ENCODE measurements around the gene TTLL9.

Gene TTLL9

DNA sequence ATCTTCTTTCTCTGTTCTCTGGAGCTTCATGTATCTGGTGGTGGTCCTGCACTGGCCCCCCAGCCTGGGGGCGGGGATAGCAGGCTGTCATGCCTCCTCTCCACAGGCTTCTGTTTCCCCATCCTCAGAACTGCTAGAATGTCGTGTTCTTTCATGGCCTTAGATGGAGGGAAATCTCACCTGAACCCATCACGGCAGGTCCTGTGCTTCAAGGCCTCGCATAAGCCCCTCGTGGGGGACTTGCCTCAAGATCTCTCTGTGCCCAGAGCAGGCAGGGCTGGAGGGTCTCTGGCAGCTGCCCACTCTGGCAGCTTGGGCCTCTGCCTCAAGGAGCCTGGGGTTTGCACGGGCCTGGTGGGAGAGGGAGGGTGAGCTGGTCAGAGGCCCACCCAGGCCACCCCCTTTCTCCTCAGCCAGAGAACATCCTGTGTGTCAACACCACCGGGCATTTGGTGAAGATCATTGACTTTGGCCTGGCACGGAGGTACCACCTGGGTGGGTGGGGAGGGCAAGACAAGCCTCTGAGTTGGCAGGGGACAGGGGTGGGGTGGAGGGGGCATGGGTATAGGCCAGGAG is 39.9 kb upstream of the TTLL9 start:
- Histone ChIP-seq H3K36me3 (ENCODE audit: insufficient read depth, low read length) (no peaks in the 10 kb centered on the region), H3K4me3 (ENCODE audit: low read length) (no peak overlapping the region), H3K27ac (ENCODE audit: low read depth, low read length) (no peak overlapping the region), H3K27me3 (ENCODE audit: insufficient read depth, low read length) (no peaks in the 10 kb centered on the region), H3K9me3 (ENCODE audit: insufficient read depth, low read depth, low read length) (no peaks in the 10 kb centered on the region), H3K9ac (ENCODE audit: low read depth, low read length) (no peak overlapping the region), H3K4me1 (ENCODE audit: insufficient read depth, low read length) (0 out of 2 replicates have a peak, but pooled peaks cover 4% of the 10 kb centered on the region)
- WGBS: 92% methylated on average over 7 of the region's 8 CpGs

DNA sequence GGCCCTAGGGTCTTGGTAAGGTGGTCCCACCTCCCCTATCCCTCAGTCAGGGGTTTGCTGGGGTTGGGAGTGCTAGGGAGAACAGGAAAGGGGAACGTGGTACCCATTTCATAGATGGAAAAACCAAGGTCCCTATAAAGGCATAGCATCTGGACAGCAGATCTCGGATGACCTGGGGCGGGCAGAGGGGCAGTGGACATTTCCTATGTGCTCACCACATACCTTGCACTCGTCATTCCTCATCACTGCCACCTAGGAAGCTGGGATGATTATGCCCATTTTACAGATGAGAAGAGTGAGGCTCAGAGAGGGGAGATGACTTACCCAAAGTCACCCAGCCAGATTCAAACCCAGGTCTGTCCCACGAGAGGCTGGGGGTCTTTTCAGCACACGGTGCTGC is 39.2 kb upstream of the TTLL9 start:
- WGBS: 88% methylated on average over 6 of the region's 6 CpGs
- no peak overlapping the region for H3K27ac ChIP-seq (ENCODE audit: low read depth, low read length)
- no peak overlapping the region for H3K9ac ChIP-seq (ENCODE audit: low read depth, low read length)
- H3K27me3 ChIP-seq (ENCODE audit: insufficient read depth, low read length): no peaks in the 10 kb centered on the region
- no peaks in the 10 kb centered on the region for H3K36me3 ChIP-seq (ENCODE audit: insufficient read depth, low read length)
- no peaks in the 10 kb centered on the region for H3K9me3 ChIP-seq (ENCODE audit: insufficient read depth, low read depth, low read length)
- H3K4me3 ChIP-seq (ENCODE audit: low read length): no peak overlapping the region
- peaks cover 4% of the 10 kb centered on the region; the same call in 1 of the 2 replicates for H3K4me1 ChIP-seq (ENCODE audit: insufficient read depth, low read length)

DNA sequence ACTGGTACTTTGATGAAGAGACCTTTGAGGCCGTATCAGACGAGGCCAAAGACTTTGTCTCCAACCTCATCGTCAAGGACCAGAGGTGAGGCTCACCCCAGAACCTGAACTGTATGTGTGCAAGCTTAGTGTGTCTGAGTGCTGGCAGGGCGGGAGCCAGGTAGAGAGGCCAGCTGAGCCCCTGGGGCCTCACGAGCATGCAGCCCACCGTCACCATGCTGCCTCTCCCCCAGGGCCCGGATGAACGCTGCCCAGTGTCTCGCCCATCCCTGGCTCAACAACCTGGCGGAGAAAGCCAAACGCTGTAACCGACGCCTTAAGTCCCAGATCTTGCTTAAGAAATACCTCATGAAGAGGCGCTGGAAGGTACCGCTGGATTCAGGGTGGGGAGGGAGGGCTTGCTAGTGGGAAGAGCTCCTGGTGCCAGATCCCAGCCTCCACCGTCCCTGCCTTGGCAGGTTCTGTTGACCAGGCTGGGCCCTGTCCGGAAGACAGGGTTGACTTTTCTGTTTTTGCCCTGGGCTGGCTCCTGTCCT is 38.6 kb upstream of the TTLL9 start:
- H3K27me3 ChIP-seq (ENCODE audit: insufficient read depth, low read length): no peaks in the 10 kb centered on the region
- no peak overlapping the region for H3K27ac ChIP-seq (ENCODE audit: low read depth, low read length)
- whole genome bisulfite sequencing: 95% methylated on average over 17 of the region's 17 CpGs
- H3K4me3 ChIP-seq (ENCODE audit: low read length): no peak overlapping the region
- no peaks in the 10 kb centered on the region for H3K36me3 ChIP-seq (ENCODE audit: insufficient read depth, low read length)
- no peaks in the 10 kb centered on the region for H3K9me3 ChIP-seq (ENCODE audit: insufficient read depth, low read depth, low read length)
- peaks cover 6% of the 10 kb centered on the region; the same call in 1 of the 2 replicates for H3K4me1 ChIP-seq (ENCODE audit: insufficient read depth, low read length)
- no peak overlapping the region for H3K9ac ChIP-seq (ENCODE audit: low read depth, low read length)

DNA sequence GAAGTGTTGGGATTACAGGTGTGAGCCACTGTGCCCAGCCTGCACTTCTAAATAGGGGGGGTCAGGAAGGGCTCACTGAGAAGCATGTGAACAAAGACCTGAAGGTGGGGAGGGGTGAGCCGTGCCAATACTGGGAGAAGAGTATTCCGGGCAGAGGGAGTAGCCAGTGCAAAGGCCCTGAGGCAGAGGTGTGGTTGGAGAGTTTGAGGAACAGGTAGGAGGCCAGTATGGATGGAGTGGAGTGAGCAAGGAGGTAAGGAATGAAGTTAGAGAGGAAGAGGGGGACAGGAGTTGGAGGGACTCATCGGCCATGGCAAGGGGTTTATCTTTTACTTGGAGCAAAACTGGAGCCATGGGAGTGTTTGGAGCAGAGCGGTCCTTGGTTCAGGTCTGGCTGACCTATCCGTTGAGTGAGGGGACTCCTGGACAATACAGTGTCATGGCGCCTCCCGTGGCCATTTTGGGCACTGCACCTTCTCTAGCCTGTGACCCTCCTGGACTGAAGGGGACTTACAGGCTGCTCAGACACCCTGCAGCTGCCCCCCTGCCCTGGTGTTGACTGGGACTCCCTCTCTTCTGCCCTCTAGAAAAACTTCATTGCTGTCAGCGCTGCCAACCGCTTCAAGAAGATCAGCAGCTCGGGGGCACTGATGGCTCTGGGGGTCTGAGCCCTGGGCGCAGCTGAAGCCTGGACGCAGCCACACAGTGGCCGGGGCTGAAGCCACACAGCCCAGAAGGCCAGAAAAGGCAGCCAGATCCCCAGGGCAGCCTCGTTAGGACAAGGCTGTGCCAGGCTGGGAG is 37.1 kb upstream of the TTLL9 start:
- no peaks in the 10 kb centered on the region for H3K36me3 ChIP-seq (ENCODE audit: insufficient read depth, low read length)
- H3K4me1 ChIP-seq (ENCODE audit: insufficient read depth, low read length): peaks cover 19% of the 10 kb centered on the region; the same call in 1 of the 2 replicates
- no peak overlapping the region for H3K4me3 ChIP-seq (ENCODE audit: low read length)
- H3K27me3 ChIP-seq (ENCODE audit: insufficient read depth, low read length): no peaks in the 10 kb centered on the region
- 64% methylated on average over 14 of the region's 14 CpGs for WGBS
- H3K9ac ChIP-seq (ENCODE audit: low read depth, low read length): no peak overlapping the region
- H3K27ac ChIP-seq (ENCODE audit: low read depth, low read length): no peak overlapping the region
- no peaks in the 10 kb centered on the region for H3K9me3 ChIP-seq (ENCODE audit: insufficient read depth, low read depth, low read length)

DNA sequence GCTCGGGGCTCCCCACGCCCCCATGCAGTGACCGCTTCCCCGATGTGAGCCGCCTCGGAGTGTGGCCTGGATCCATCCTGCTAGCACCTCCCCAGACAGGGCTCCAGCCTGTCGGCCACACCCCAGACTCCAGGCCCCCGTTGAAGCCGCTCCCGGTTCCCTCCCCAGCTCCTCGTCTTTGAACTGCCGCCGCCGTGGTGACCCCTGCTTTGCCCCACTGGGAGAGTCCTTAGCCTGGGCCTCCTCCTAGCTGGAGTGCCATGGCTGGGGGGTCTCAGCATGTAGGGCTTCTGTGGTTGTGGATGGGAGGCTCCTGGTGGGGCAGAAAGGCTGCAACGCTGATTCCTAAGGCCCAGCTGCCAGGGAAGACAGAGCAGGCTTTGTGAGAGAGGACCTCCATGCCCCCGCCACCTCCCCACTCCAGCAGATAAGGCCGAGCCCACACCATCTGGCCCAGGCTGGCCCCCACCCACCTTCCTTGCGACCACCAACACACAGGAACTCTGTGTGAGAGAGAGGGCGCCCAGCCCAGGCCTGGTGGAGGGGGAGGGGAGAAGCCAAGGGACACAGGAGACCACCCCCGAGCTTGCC is 36.4 kb upstream of the TTLL9 start:
- Histone ChIP-seq H3K27me3 (ENCODE audit: insufficient read depth, low read length) (no peaks in the 10 kb centered on the region), H3K27ac (ENCODE audit: low read depth, low read length) (no peak overlapping the region), H3K9me3 (ENCODE audit: insufficient read depth, low read depth, low read length) (no peaks in the 10 kb centered on the region), H3K4me3 (ENCODE audit: low read length) (no peak overlapping the region), H3K9ac (ENCODE audit: low read depth, low read length) (no peak overlapping the region), H3K4me1 (ENCODE audit: insufficient read depth, low read length) (peaks cover 19% of the 10 kb centered on the region; the same call in 1 of the 2 replicates), H3K36me3 (ENCODE audit: insufficient read depth, low read length) (no peaks in the 10 kb centered on the region)
- 90% methylated on average over 18 of the region's 20 CpGs for WGBS

DNA sequence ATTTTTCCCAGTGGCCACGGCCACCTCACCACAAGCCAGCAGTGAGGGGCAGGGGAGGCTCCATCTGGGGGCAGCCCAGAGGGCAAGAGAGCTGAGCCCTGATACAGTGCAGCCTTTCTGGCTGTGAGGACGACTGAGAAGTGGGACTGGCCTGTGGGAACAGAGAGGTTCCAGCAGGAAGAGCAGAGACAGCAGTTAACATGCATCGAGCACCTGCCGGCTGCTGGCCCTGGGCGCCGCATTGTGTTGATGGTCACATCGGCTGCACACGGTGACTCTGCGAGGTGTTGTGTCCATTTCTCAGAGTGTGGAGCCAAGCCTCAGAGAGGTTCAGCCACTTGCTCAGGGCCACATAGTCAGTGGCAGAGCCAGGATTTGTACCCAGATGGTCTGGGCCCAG is 34.9 kb upstream of the TTLL9 start:
- Histone ChIP-seq H3K27ac (ENCODE audit: low read depth, low read length) (no peak overlapping the region), H3K4me3 (ENCODE audit: low read length) (no peak overlapping the region)
- WGBS: 88% methylated on average over 9 of the region's 9 CpGs

DNA sequence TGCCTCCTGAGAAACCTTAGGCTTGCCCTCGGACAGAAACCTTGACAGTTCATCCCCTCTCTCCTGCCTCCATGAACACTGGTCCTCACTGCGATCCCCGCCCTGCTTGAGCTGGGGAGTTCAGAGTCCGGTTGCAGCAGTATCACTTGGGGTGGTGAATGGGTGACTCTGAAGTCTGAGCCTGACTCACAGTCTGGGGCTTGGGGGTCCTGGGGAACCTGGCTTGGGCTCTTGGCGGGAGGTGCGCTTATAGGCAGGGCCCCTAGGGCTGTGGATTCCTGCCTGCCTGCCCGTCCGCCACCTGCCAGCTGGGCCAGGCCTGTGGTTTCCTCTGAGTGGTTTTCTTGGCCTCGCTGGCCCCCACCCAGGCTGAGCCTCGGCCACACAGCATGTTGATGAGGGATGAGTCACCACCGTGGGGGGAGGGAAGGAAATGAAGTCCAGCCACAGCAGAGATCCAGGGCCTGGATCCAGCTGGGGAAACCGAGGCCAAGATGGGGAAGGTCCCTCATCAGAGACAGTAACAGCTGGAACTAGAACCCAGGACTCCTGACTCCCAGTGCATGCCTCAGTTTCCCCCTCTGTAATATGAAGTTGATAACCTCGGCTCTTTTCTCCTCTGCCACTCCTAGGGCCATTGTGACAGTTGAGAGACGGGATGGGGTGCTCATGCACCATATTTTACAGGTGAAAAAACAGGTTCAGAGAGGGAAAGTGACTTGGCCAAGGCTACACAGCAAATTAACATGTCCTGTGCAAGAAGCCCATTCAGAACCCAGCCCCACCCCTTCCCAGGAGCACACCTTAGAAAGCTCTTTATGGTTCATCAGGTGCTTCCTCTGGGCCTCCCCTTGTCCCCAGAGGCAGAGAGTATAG is 34.2 kb upstream of the TTLL9 start:
- no peaks in the 10 kb centered on the region for H3K36me3 ChIP-seq (ENCODE audit: insufficient read depth, low read length)
- no peaks in the 10 kb centered on the region for H3K9me3 ChIP-seq (ENCODE audit: insufficient read depth, low read depth, low read length)
- peaks cover 19% of the 10 kb centered on the region; the same call in 1 of the 2 replicates for H3K4me1 ChIP-seq (ENCODE audit: insufficient read depth, low read length)
- H3K9ac ChIP-seq (ENCODE audit: low read depth, low read length): no peak overlapping the region
- WGBS: 72% methylated on average over 14 of the region's 14 CpGs
- no peak overlapping the region for H3K27ac ChIP-seq (ENCODE audit: low read depth, low read length)
- H3K4me3 ChIP-seq (ENCODE audit: low read length): no peak overlapping the region
- H3K27me3 ChIP-seq (ENCODE audit: insufficient read depth, low read length): no peaks in the 10 kb centered on the region

More for the DNA sequence above, 34.9 kb upstream of the TTLL9 start:
- Histone ChIP-seq H3K9me3 (ENCODE audit: insufficient read depth, low read depth, low read length) (no peaks in the 10 kb centered on the region), H3K4me1 (ENCODE audit: insufficient read depth, low read length) (peaks cover 19% of the 10 kb centered on the region; the same call in 1 of the 2 replicates), H3K9ac (ENCODE audit: low read depth, low read length) (no peak overlapping the region), H3K36me3 (ENCODE audit: insufficient read depth, low read length) (no peaks in the 10 kb centered on the region), H3K27me3 (ENCODE audit: insufficient read depth, low read length) (no peaks in the 10 kb centered on the region)

DNA sequence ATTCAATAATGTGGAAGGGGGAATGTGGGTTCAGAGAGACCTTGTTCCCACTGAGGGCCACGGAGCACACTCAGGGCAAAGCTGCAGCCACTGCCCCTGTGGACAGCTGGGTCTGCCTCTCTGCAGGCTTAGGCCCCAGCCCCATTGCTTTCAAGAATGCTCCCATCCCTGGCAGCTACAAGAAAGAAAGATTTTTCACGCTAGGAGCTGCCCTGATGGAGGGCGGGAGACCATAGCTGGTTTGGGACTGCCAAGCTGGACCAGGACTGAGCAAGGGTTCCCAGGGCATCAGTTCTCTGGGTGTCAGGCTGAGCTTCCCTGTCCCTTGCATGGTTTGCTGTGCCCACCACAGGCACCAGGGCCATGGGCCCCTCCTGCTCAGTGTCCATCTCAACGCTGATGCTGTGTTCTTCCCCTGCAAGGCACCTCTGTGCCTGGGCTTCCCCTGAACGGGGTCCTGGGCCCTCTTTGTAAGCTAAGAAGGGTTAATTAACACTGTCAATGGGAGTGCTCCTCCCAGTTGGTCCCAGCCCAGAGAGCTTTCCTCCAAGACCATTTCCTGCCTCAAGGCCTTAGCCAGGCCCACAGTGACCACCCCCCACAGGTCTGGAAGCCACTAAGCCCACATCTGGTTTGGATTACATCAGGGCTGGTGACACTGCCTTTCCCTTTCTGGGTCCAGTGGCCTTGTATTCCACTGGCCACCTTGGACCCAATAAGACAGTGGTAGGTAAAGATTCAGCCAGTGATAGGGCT is 33.4 kb upstream of the TTLL9 start:
- Histone ChIP-seq H3K27ac (ENCODE audit: low read depth, low read length) (no peak overlapping the region), H3K27me3 (ENCODE audit: insufficient read depth, low read length) (no peaks in the 10 kb centered on the region), H3K4me3 (ENCODE audit: low read length) (no peak overlapping the region), H3K9me3 (ENCODE audit: insufficient read depth, low read depth, low read length) (no peaks in the 10 kb centered on the region), H3K36me3 (ENCODE audit: insufficient read depth, low read length) (no peaks in the 10 kb centered on the region), H3K9ac (ENCODE audit: low read depth, low read length) (no peak overlapping the region), H3K4me1 (ENCODE audit: insufficient read depth, low read length) (peaks cover 19% of the 10 kb centered on the region; the same call in 1 of the 2 replicates)
- WGBS: 74% methylated on average over 5 of the region's 5 CpGs

DNA sequence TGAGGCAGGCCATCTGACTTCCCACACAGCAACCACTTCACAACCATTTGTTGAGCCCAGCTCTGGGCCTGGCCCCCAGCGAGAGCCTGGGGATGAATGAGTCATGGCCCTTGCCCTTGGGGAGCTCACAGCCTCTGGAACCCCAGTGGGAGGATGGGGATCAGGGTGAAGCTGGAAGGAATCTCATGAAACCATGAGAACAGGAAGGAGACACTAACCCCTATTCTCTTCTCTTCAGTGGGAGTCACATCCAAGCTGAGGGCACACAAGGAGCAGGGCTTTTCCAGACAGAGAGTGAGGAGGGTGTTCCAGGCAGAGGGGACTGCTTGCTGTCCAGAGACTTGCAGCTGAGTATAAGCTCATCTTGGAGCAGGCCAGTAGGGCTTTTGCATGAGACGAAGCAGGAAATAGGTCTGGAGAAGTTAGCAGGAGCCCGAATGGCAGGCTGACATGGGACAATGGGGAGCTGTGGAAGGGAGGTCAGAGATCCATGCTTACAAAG is 32.5 kb upstream of the TTLL9 start:
- H3K4me1 ChIP-seq (ENCODE audit: insufficient read depth, low read length): peaks cover 27% of the 10 kb centered on the region
- no peak overlapping the region for H3K9ac ChIP-seq (ENCODE audit: low read depth, low read length)
- no peak overlapping the region for H3K4me3 ChIP-seq (ENCODE audit: low read length)
- no peaks in the 10 kb centered on the region for H3K27me3 ChIP-seq (ENCODE audit: insufficient read depth, low read length)
- no peaks in the 10 kb centered on the region for H3K9me3 ChIP-seq (ENCODE audit: insufficient read depth, low read depth, low read length)
- 68% methylated on average over 3 of the region's 3 CpGs for WGBS
- H3K27ac ChIP-seq (ENCODE audit: low read depth, low read length): no peak overlapping the region
- H3K36me3 ChIP-seq (ENCODE audit: insufficient read depth, low read length): no peaks in the 10 kb centered on the region

DNA sequence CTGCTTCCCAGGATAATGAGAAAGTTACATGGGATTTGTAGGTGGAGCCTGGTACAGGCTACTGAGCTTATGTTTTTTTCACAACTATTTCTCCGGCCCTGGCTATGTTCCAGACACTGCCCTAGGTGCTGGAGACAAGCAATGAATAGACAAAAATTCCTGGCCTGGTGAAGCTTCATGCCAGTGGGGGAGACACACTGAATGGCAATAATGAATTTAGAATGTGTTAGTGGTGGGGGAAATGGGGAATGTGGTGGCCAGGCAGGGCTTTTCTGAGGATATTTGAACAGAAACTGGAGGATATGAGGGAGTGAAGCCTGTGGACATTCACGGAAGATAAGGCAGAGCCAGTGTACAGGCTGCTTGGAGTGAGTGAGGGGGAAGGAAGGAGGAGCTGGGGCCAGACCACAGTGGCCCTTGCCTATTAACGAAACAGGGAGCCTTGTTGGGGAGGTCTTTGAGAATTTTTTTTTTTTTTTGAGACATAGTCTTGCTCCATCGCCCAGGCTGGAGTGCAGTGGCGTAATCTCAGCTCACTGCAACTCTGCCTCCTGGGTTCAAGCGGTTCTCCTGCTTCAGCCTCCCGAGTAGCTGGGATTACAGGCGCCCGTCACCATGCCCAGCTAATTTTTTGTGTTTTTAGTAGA is 31.7 kb upstream of the TTLL9 start:
- H3K9ac ChIP-seq (ENCODE audit: low read depth, low read length): no peak overlapping the region
- H3K27ac ChIP-seq (ENCODE audit: low read depth, low read length): no peak overlapping the region
- no peaks in the 10 kb centered on the region for H3K27me3 ChIP-seq (ENCODE audit: insufficient read depth, low read length)
- H3K9me3 ChIP-seq (ENCODE audit: insufficient read depth, low read depth, low read length): no peaks in the 10 kb centered on the region
- no peaks in the 10 kb centered on the region for H3K36me3 ChIP-seq (ENCODE audit: insufficient read depth, low read length)
- H3K4me3 ChIP-seq (ENCODE audit: low read length): no peak overlapping the region
- H3K4me1 ChIP-seq (ENCODE audit: insufficient read depth, low read length): peaks cover 29% of the 10 kb centered on the region
- WGBS: 95% methylated on average over 9 of the region's 9 CpGs

Measured in HUES64 (cell line).